ENCODE measurements around the gene CC2D1A. TPM values are rescaled to one million over a fixed set of nuclear protein-coding genes. Genes with fewer than 3 reads are reported as not detected.
"Not testable (repeated sequence)": the region's sequence is repeated elsewhere in the genome, so short reads cannot be mapped to it uniquely, and the experiment has no call there.

Gene CC2D1A
- polyA plus RNA-seq, 3 donors: 17.0 to 27.9 (median 20.4) TPM

DNA sequence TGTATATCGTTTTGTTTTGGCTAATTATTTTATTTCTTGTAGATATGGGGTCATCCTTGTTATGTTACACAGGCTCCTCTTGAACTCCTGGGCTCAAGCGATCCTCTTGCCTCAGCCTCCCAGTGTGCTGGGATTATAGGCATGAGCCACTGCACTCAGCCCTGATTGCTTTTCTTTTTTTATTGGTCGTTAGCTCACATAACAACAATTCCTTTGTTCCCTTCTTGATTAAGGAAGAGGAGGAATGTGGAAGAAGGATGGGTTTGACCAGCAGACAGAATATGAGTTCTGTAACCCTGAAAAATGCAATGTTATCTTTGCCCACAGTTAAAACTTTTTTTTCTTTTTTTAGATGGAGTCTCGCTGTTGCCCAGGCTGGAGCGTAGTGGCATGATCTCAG lies 11.4 kb upstream of the CC2D1A start:
- no peak overlapping the region for H3K27ac ChIP-seq (ENCODE audit: low read depth, low read length)
- 72 to 90% (median 85%) methylated on average over 5 of the region's 5 CpGs for WGBS, 3 donors

DNA sequence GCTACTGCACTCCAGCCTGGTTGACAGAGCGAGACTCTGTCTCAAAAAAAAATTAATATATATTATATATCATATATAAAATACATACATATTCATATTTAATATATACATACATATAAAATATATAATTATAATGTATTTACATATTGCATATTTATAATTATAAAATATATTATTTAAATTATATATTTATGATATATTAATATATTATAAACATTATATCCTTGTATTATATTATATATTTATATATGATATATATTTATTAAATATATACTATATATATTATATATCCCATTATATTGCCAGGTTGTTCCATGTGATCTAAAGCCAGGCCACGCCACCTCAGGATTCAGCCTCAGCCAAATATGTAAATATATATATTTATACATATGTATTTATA lies 9.8 kb upstream of the CC2D1A start:
- WGBS, 3 donors: 96 to 99% (median 98%) methylated on average over 2 of the region's 2 CpGs
- H3K27ac ChIP-seq (ENCODE audit: low read depth, low read length): no peak overlapping the region

DNA sequence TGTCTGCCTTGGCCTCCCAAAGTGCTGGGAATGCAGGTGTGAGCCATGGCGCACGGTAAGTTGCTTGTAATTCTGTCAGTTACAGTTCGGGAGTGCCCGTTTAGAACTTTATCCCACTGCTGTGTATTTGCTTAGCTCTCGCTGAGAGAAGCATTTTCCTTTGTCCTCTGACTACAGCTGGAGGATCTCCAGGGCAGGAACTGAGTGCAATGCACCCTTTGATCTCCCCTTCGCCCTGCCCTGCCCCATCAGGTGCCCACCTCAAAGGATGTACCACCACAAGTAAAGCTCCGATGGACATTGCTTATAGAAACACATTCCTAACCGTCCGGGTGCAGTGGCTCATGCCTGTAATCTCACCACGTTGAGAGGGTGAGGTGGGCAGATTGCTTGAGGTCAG lies 6.6 kb upstream of the CC2D1A start:
- WGBS, 3 donors: 55 to 90% (median 76%) methylated on average over 10 of the region's 10 CpGs
- H3K27ac ChIP-seq (ENCODE audit: low read depth, low read length): no peak overlapping the region

DNA sequence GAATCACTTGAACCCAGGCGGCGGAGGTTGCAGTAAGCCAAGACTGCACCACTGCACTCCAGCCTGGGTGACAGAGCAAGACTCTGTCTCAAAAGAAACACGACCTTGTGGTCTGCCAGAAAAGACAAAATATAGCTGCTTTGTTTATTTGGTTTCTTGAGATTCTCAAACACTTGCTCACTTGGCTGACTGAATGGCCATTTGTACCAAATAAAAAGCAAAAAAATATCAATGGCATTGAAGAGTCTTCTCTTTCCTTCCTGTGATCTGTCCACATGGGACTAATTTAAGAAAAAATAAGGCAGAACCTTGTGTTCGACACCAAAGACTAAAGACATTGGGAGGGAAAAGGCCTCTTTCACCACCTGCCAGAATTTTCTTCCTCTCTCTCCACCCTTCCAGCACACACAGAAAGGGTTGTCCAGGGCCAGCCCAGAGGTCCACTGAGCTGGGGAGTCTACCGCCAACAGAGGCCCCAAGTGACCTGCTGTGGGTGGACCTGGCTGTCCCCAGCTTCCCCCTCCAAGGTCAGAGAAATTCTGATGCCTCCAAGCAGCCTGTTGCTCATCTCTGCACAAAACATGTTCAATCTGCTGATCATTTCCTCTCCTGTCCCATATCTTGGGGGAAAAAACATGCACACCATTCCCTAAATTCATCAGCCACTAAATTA lies 6.0 kb upstream of the CC2D1A start:
- 50 to 77% (median 70%) methylated on average over 5 of the region's 5 CpGs for WGBS, 3 donors
- no peak overlapping the region for H3K27ac ChIP-seq (ENCODE audit: low read depth, low read length)

DNA sequence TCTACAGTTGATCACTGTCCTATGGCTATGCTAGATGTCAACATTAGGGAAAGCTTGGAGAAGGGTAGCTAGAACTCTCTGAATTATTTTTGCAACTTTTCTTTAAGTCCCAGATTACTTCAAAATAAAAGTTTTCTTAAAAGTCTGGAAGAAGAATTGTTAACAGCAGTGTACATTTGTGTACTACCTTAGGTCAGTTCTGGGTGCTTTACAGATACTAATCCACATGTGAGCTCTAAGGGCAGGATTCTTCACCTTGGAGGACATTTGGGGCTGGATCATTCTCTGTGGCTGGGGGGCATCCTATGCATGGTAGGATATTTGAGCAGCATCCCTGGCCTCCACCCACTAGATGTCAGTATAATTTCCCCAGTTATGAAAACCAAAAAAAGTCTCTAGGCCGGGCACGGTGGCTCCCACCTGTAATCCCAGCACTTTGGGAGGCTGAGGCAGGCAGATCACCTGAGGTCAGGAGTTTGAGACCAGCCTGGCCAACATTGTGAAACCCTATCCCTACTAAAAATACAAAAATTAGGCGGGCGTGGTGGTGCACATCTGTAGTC lies 2.9 kb upstream of the CC2D1A start:
- no peak overlapping the region for H3K27ac ChIP-seq (ENCODE audit: low read depth, low read length)
- 62 to 77% (median 63%) methylated on average over 4 of the region's 4 CpGs for WGBS, 3 donors

DNA sequence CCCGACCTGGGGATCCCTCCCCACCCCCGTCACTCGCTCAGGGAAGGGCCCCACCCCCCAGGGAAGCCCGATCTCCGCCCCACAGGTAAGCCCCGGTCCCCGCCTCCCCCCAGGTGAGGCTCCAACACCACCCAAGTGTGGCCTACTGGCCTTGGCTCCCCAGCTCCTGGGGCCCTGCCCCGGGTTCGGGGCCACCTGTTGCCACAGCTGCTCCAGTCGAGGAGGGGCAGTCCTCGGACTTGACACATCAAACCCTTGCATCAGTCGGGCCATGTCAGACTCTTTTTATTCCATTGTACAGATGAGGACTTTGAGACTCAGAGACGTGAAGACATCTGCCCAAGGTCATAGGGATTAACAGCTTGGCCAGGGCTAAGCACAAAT lies 512 bp downstream of the CC2D1A start:
- no peak overlapping the region for H3K27ac ChIP-seq (ENCODE audit: low read depth, low read length)
- WGBS, 3 donors: 1 to 2% (median 2%) methylated on average over 6 to 13 of the region's 13 CpGs

DNA sequence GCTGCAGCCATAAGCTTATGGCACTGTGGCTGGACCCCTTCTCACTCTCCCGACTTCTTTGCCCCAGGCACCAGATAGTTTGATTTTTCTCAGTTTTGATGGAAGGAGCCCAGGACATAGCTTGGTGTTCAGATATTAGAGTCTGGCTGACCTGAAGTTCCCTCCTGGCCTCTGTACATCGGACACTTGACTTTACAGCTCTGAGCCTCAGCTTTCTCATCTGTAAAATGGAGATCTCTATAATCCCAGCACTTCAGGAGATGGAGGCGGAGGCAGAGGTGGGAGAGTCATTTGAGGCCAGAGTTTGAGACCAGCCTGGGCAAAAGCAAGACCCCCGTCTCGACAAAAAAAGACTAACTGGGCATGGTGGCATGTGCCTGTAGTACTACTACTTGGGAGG lies 909 bp downstream of the CC2D1A start:
- 87 to 96% (median 94%) methylated on average over 5 of the region's 5 CpGs for WGBS, 3 donors
- H3K27ac ChIP-seq (ENCODE audit: low read depth, low read length): no peak overlapping the region

DNA sequence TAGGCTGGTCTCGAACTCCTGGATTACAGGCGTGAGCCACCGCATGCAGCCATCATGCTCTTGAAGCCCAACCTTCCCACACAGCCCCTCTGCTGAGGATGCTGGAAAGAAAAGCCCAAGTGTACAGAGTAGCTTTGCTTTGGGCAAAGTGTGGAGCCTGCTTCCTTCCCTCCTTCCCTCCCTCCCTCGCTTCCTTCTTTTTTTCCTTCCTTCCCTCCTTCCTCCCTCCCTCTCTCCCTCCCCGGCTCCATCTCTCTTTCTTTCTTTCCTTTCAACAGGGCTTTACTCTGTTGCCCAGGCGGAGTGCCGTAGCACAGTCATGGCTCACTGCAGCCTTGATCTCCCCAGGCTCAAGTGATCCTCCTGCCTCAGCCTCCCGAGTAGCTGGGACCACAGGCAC lies 2.7 kb downstream of the CC2D1A start:
- 84 to 88% (median 85%) methylated on average over 8 of the region's 8 CpGs for WGBS, 3 donors
- no peak overlapping the region for H3K27ac ChIP-seq (ENCODE audit: low read depth, low read length)

DNA sequence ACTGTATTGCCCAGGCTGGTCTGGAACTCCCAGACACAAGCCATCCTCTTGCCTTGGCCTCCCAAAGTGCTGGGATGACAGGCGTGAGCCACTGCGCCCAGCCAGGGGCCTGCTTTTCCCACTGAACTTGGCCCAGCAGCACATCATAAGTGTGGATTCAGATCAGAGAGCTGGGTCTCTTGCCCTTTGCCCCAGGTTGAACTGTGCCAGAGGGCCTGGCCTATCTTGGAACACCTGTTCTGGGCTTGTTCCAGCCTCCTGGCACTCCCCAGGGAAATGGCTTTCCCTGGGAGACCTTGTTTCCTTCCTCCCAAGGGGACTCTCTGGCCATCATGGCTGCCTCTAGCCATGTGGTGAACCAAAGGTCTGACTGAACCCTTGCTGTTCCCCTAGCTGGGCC lies 3.4 kb downstream of the CC2D1A start:
- H3K27ac ChIP-seq (ENCODE audit: low read depth, low read length): no peak overlapping the region
- WGBS, 3 donors: 59 to 100% (median 97%) methylated on average over 2 of the region's 2 CpGs

DNA sequence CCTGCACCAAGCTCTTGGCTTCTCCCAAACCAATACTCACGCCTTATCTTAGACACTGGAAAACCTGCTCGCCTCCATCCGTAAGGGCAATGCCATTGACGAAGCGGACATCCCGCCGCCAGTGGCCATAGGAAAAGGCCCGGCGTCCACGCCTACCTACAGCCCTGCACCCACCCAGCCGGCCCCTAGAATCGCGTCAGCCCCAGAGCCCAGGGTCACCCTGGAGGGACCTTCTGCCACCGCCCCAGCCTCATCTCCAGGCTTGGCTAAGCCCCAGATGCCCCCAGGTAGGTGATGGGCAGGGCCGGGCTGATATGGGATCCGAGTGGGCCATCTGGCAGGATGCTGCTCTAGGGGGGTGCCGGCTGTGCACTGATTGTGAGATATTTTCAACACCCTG lies 7.4 kb downstream of the CC2D1A start:
- WGBS, 3 donors: 94 to 95% (median 95%) methylated on average over 17 of the region's 17 CpGs
- H3K27ac ChIP-seq (ENCODE audit: low read depth, low read length): no peak overlapping the region

DNA sequence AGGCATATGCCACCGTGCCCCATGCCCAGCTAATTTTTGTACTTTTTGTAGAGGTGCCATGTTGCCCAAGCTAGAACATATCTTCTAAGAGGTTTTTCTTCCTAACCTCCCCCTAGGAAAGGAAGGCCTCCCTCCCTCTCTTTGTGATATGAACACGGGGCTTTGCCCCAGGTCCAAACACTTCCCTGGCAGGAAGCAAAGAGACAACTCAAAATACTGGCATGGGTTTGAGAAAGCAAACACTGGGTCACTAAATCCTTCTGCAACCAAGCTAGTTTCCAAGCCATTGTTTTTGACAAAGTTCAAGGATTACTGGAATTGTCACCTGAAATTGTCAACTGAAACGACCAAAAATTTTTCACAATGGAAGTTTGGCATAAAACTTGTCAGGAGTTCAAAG lies 8.8 kb downstream of the CC2D1A start:
- no peak overlapping the region for H3K27ac ChIP-seq (ENCODE audit: low read depth, low read length)
- WGBS, 3 donors: 67 to 88% (median 83%) methylated on average over 3 of the region's 3 CpGs

DNA sequence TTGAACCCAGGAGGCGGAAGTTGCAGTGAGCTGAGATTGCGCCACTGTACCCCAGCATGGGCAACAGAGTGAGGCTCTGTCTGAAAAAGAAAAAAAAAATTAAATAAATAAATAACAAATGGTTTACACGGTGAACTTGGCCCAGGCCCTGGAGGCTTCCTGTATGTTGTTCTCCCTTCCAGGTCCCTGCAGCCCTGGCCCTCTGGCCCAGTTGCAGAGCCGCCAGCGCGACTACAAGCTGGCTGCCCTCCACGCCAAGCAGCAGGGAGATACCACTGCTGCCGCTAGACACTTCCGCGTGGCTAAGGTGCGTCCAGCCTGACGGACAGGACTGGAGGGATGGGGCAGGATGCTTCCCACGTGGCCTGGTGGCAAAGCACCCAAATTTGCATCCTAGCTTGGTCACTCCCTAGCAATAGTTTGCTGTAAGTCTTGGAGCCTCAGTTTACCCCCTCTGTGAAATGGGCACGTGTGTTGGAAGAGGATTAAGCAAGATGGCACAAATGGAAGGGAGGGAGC lies 11.9 kb downstream of the CC2D1A start:
- H3K27ac ChIP-seq (ENCODE audit: low read depth, low read length): no peak overlapping the region
- 72 to 87% (median 73%) methylated on average over 14 of the region's 14 CpGs for WGBS, 3 donors

DNA sequence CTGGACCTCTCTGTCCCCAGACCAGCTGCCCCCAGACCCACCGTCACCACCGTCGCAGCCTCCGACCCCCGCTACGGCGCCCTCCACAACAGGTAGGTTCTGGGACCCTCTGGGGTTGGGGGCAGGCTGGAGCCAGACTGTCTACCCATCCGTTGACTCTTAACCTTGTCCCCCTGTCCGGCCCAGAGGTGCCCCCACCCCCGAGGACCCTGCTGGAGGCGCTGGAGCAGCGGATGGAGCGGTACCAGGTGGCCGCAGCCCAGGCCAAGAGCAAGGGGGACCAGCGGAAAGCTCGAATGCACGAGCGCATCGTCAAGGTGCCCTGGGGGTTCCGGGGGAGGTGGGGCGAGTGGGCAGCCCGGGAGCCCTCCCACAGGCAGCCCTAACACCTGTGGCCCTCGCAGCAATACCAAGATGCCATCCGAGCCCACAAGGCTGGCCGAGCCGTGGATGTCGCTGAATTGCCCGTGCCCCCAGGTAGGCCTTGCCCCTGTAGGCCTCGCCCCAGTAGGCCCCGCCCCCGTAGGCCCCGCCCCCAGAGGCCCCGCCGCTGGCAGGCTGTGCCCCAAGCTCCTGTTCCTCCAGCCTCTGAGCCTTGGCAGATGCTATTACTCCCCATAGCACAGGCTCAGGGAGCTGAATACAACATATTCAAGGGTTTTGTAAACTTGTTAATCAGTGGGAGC lies 12.9 kb downstream of the CC2D1A start:
- no peak overlapping the region for H3K27ac ChIP-seq (ENCODE audit: low read depth, low read length)
- WGBS, 3 donors: 86 to 91% (median 91%) methylated on average over 26 to 34 of the region's 34 CpGs

DNA sequence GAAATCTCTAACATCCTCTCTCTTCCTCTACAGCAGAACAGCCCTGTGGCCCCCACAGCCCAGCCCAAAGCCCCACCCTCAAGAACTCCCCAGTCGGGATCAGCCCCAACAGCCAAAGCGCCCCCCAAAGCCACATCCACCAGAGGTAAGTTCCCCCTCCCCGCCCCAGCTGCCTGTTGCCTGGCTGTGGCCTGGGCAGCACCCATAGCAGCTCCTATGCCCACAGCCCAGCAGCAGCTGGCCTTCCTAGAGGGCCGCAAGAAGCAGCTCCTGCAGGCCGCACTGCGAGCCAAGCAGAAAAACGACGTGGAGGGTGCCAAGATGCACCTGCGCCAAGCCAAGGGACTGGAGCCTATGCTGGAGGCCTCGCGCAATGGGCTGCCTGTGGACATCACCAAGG lies 14.5 kb downstream of the CC2D1A start:
- WGBS, 3 donors: 95 to 98% (median 96%) methylated on average over 11 of the region's 11 CpGs
- H3K27ac ChIP-seq (ENCODE audit: low read depth, low read length): no peak overlapping the region

DNA sequence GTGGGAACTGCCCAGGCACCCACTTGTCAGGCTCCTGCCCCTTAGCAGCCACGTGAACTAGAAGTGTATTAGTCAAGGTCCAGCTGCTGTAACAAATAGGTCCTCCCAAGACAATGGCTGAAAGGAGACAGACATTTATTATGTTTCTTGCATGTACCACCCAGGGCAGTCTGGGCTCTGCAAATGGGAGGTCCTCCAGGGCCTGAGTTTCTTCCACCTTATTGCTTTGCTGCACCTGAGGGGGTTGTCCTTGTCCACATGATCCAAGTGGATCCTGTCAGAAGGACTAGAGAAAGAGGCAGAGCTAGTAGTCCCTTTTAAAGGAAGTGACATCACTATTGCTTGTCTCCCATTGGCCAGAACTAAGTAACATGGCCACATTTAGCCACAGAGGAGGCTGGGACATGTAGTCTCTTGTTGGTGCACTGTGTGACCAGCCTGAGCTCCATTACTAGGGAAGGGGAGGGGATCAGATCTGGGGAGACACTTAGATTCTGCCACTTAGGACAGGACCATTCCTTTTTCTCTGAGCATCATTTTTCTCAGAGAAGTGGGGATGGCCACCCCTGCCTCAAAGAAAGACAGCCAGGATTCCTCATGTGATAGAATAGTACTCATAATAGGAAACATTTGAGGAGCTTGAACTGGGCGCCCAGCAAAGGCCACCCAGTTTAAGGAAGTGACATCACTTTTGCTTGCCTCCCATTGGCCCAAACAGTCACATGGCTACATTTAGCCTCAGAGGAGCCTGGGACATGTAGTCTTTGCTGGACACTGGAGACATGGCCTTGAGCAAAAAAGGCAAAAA lies 15.1 kb downstream of the CC2D1A start:
- 83 to 87% (median 84%) methylated on average over 2 of the region's 2 CpGs for WGBS, 3 donors
- no peak overlapping the region for H3K27ac ChIP-seq (ENCODE audit: low read depth, low read length)

DNA sequence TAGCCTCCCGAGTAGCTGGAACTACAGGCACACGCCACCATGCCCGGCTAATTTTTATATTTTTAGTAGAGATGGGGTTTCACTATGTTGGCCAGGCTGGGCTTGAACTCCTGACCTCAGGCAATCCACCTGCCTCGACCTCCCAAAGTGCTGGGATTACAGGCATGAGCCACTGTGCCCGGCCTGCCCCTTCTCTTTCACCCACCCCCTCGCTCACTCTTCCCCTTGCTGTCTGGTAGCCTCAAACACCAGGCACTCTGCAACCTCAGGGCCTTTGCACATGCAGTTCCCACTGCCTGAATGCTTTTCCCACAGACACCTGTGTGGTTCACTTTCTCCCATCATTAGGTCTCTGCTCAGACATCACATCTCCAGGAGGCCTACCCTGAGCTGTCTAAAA lies 16.1 kb downstream of the CC2D1A start:
- WGBS, 3 donors: 95 to 98% (median 97%) methylated on average over 6 of the region's 6 CpGs
- not testable (repeated sequence) for H3K27ac ChIP-seq (ENCODE audit: low read depth, low read length)

DNA sequence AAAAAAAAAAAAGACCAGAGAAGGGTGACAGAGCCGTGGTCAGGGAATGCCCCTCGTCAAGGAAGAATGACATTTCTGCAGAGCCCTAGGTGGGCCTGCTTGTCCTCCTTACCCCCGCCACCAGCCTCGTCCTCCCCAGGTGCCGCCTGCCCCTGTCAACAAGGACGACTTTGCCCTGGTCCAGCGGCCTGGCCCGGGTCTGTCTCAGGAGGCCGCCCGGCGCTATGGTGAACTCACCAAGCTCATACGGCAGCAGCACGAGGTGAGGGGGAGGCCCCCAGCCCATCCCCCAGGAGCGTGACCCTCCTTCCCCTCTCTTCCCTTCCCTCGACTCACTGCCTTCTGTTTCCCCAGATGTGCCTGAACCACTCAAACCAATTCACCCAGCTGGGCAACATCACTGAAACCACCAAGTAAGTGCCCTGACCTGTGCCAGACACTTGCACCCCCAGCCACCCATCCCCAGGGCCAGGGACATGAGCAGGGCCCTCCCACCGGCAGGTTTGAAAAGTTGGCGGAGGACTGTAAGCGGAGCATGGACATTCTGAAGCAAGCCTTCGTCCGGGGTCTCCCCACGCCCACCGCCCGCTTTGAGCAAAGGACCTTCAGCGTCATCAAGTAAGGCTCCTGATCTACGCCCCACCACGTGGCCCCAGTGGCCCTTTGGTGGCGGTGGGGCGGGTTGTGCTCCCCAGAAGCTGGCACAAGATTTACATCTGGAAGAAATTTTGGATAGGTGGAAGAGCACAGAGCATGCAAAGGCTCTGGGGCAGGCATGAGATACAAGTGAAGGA lies 17.4 kb downstream of the CC2D1A start:
- H3K27ac ChIP-seq (ENCODE audit: low read depth, low read length): no peak overlapping the region
- 95 to 96% (median 95%) methylated on average over 25 to 28 of the region's 28 CpGs for WGBS, 3 donors

DNA sequence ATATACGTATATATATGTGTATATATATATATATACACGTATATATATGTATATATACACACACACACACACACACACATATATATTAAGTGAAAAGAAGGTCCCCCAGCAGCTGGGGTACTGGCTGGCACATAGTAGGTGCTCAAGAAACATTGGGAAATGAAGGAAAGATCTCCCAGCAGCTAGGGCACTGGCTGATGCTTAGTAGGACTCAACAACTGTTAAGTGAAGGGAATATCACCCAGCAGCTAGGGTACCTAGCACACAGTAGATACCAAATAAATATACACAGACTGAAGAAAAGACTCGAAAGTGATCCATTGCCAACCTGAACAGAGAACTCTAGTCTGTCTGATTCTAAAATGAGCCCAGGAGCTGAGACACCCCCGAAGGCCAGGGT lies 20.0 kb downstream of the CC2D1A start:
- 79 to 92% (median 83%) methylated on average over 4 of the region's 4 CpGs for WGBS, 3 donors
- no peak overlapping the region for H3K27ac ChIP-seq (ENCODE audit: low read depth, low read length)

Data from adipose tissue (tissue), 3 donors.